KMS-11 (cell line): ENCODE measurements around the gene NDFIP1.
"Not testable (repeated sequence)": the region's sequence is repeated elsewhere in the genome, so short reads cannot be mapped to it uniquely, and the experiment has no call there.

ENCODE experiments used
- H2AFZ ChIP-seq: fragments of 200-600 bp; sonication (generic); 2 replicates; pipeline ENCODE4 v1.6.1; 2016; ENCODE audit warnings: antibody characterized with exemption, mixed run types, low read depth
- H3K27ac ChIP-seq: fragments of 200-600 bp; sonication (generic); 2 replicates; pipeline ENCODE4 v1.6.1; 2016; ENCODE audit warnings: mild to moderate bottlenecking, mixed run types
- H3K27me3 ChIP-seq: fragments of 200-600 bp; sonication (generic); 2 replicates; pipeline ENCODE4 v1.6.1; 2017; ENCODE audit warnings: mild to moderate bottlenecking, low read depth, mixed run types, moderate library complexity; ENCODE audit not compliant: insufficient read depth
- H3K36me3 ChIP-seq: fragments of 200-600 bp; sonication (generic); 2 replicates; pipeline ENCODE4 v1.6.1; 2017; ENCODE audit warnings: mild to moderate bottlenecking, mixed run types; ENCODE audit not compliant: insufficient read depth
- H3K4me1 ChIP-seq: fragments of 200-600 bp; sonication (generic); 2 replicates; pipeline ENCODE4 v1.6.1; 2016; ENCODE audit warnings: mild to moderate bottlenecking, low read depth, mixed run types; ENCODE audit not compliant: poor library complexity, severe bottlenecking
- H3K4me2 ChIP-seq: fragments of 200-600 bp; sonication (generic); 2 replicates; pipeline ENCODE4 v1.7.0; 2016; ENCODE audit warnings: mild to moderate bottlenecking, mixed run types
- H3K4me3 ChIP-seq: fragments of 200-600 bp; sonication (generic); IDR thresholded peaks from 2 replicates; pipeline ENCODE4 v1.6.1; 2017; ENCODE audit warnings: low read depth, low read length, mixed read lengths; ENCODE audit not compliant: insufficient read depth
- H3K79me2 ChIP-seq: fragments of 200-600 bp; sonication (generic); 2 replicates; pipeline ENCODE4 v1.6.1; 2016; ENCODE audit warnings: low read depth, mixed run types; ENCODE audit not compliant: insufficient read depth
- H3K9ac ChIP-seq: fragments of 200-600 bp; sonication (generic); 2 replicates; pipeline ENCODE4 v1.6.1; 2016; ENCODE audit warnings: mild to moderate bottlenecking, mixed run types
- H4K20me1 ChIP-seq: fragments of 200-600 bp; sonication (generic); 2 replicates; pipeline ENCODE4 v1.6.1; 2016; ENCODE audit warnings: mild to moderate bottlenecking, mixed run types; ENCODE audit not compliant: insufficient read depth
- CTCF ChIP-seq: fragments of 200-600 bp; sonication (generic); conservative IDR thresholded peaks from 2 replicates; pipeline ENCODE4 v1.6.1; 2017; ENCODE audit warnings: low read depth, mild to moderate bottlenecking, antibody characterized with exemption, low read length, moderate library complexity, mixed read lengths

NDFIP1 gene

GRCh38 chr5:142152384-142152732, 43.8 kb downstream of the NDFIP1 start:
- Histone ChIP-seq H3K4me2 (no peak overlapping the region), H3K36me3 (no peaks in the 10 kb centered on the region), H3K79me2 (no peaks in the 10 kb centered on the region), H3K27me3 (no peaks in the 10 kb centered on the region), H2AFZ (no peak overlapping the region), H3K4me1 (no peaks in the 10 kb centered on the region), H4K20me1 (no peaks in the 10 kb centered on the region), H3K9ac (no peak overlapping the region), H3K27ac (no peak overlapping the region), H3K4me3 (no peak overlapping the region)
- no peak for TF ChIP-seq CTCF

- Histone ChIP-seq H3K4me2 (no peak overlapping the region), H3K36me3 (no peaks in the 10 kb centered on the region), H3K4me3 (no peak overlapping the region), H2AFZ (no peak overlapping the region), H3K4me1 (no peaks in the 10 kb centered on the region), H3K27me3 (no peaks in the 10 kb centered on the region), H3K79me2 (no peaks in the 10 kb centered on the region), H4K20me1 (no peaks in the 10 kb centered on the region), H3K27ac (no peak overlapping the region), H3K9ac (no peak overlapping the region)
- no peak for TF ChIP-seq CTCF
Observed at GRCh38 chr5:142153674-142154448, 45.3 kb downstream of the NDFIP1 start.

- H4K20me1 ChIP-seq, H3K36me3 ChIP-seq, H3K4me2 ChIP-seq, H3K9ac ChIP-seq, H2AFZ ChIP-seq, H3K79me2 ChIP-seq, H3K27me3 ChIP-seq, H3K4me1 ChIP-seq, H3K27ac ChIP-seq, H3K4me3 ChIP-seq: not testable (repeated sequence)
Observed at GRCh38 chr5:142154449-142154841, 45.9 kb downstream of the NDFIP1 start.

- Histone ChIP-seq H3K4me3 (no peak overlapping the region), H2AFZ (no peak overlapping the region), H4K20me1 (no peaks in the 10 kb centered on the region), H3K27me3 (no peaks in the 10 kb centered on the region), H3K79me2 (no peaks in the 10 kb centered on the region), H3K4me1 (no peaks in the 10 kb centered on the region), H3K9ac (no peak overlapping the region), H3K36me3 (no peaks in the 10 kb centered on the region), H3K27ac (no peak overlapping the region), H3K4me2 (no peak overlapping the region)
- no peak for TF ChIP-seq CTCF
Observed at GRCh38 chr5:142156839-142157463, 48.4 kb downstream of the NDFIP1 start.

GRCh38 chr5:142159354-142159753, 50.8 kb downstream of the NDFIP1 start:
- Histone ChIP-seq H2AFZ (no peak overlapping the region), H3K9ac (no peak overlapping the region), H3K4me2 (no peak overlapping the region), H4K20me1 (no peaks in the 10 kb centered on the region), H3K36me3 (no peaks in the 10 kb centered on the region), H3K27ac (no peak overlapping the region), H3K4me1 (no peaks in the 10 kb centered on the region), H3K27me3 (no peaks in the 10 kb centered on the region), H3K79me2 (no peaks in the 10 kb centered on the region), H3K4me3 (no peak overlapping the region)
- TF ChIP-seq CTCF = no peak
